GM21528 (cell line): ENCODE data around the gene AGO1.

Source experiments
- ATAC-seq: cut with Tn5 transposase; IDR thresholded peaks from one replicate; pipeline ENCODE4 v1.9.1; 2021; ENCODE audit warnings: mild to moderate bottlenecking, moderate library complexity; ENCODE audit not compliant: unreplicated experiment, low FRiP score

AGO1 gene

DNA sequence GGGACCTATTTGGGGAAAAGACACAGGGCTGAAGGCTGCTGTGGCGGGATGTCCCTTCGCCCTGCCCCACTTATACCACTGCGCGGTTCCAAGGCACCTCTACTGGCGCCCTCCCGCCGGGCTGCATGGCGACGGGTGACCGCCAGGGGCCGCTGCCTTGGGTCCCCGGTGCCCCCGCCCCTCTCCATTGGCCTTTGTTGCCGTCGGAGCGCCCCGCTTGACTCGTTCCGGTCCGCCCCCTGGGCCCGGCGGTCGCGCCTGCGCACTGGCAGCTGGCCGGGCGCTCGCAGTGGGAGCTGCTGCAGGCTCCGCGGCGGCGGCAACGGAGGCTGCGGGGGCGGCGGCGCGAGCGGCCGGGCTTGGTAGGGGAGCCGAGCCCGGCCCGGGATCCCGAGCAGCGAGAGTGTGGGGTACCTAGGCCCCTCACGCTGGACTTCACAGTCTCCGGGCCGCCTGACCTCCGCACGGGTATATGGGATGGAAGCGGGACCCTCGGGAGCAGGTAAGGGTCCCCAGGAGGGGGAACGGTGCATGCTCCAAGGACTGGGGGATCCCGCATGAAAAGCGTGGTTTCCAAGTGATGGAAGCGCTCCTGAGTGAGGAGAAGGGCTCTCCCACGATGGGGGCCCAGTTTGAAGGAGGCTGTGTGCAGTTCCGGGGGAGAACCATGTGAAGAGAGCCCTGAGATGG lies at the start of gene AGO1:
Gene AGO1 (plus strand): TSS at position 265 of the 690 bp plus-strand sequence. CDS start 213 bp downstream, at position 478.
- peak; percentile 87 for ATAC-seq

- no peak for ATAC-seq
Measured at GRCh38 chr1:35833395-35833794, 49.6 kb upstream of the AGO1 start.

GRCh38 chr1:35834218-35834617 lies 48.8 kb upstream of the AGO1 start:
- ATAC-seq, result no peak

- ATAC-seq, result no peak
Measured at GRCh38 chr1:35835398-35835797, 47.6 kb upstream of the AGO1 start.

DNA sequence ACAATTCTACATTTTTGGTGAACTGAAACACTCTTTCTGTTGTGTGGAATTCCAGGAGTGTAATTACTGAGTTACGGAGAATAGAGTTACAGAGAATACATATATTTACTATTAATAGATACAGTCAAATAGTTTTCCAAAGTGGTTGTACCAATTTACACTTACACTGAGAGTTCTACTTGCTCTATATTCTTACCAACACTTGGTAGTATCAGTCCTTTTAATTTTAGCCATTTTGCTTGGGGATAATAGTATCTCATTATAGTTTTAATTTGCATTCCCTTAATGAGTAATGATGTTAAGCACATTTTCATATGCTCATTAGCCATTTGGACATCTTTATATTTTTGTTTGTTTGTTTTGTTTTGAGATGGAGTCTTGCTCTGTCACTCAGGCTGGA lies 46.3 kb upstream of the AGO1 start:
- ATAC-seq, result no peak

DNA sequence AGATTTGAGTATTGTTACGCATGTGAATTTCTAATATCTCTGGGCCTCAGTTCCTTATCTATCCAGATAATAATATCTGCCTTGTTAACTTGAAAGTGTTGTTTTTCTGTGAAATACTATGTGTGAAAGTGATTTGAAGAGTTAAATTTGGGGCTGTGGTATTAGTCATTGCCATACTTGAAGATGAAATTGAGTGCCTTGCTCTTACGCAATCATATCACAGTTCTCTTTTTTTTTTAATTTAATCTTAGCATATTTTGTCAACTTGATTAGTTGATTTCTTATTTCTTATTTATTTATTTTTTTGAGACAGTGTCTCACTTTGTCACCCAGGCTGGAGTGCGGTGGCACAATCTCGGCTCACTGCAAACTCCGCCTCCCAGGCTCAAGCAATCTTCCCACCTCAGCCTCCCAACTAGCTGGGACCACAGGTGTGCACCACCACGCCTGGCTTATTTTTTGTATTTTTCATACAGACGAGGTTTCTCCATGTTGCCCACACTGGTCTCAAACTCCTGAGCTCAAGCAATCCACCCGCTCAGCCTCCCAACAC lies 44.2 kb upstream of the AGO1 start:
- ATAC-seq, result no peak

DNA sequence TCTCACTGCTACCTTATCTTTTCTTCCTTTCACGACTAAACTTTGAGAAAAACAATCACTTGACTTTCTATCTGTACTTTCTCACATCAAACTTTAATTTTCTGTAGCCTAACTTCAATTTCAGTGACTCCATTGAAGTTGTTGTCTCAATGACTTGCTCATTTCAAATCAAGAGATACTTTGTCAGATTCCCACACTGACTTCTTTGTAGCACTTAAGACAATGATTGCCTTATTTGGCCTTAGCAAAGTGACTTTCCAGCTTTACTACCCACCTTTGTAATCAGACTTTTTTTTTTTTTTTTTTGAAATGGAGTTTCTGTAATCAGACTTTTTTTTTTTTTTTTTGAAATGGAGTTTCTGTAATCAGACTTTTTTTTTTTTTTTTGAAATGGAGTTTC lies 38.2 kb upstream of the AGO1 start:
- no peak for ATAC-seq

- no peak for ATAC-seq
Measured at GRCh38 chr1:35845766-35846165, 37.2 kb upstream of the AGO1 start.

GRCh38 chr1:35847935-35848565 lies 35.0 kb upstream of the AGO1 start:
- no peak for ATAC-seq

GRCh38 chr1:35850051-35850450 lies 33.0 kb upstream of the AGO1 start:
- ATAC-seq, result no peak

- ATAC-seq, result no peak
Measured at GRCh38 chr1:35850716-35851115, 32.3 kb upstream of the AGO1 start.

- ATAC-seq, result no peak
Measured at GRCh38 chr1:35851132-35851869, 31.7 kb upstream of the AGO1 start.

- no peak for ATAC-seq
Measured at GRCh38 chr1:35852241-35852640, 30.8 kb upstream of the AGO1 start.

- no peak for ATAC-seq
Measured at GRCh38 chr1:35854989-35855700, 27.9 kb upstream of the AGO1 start.

DNA sequence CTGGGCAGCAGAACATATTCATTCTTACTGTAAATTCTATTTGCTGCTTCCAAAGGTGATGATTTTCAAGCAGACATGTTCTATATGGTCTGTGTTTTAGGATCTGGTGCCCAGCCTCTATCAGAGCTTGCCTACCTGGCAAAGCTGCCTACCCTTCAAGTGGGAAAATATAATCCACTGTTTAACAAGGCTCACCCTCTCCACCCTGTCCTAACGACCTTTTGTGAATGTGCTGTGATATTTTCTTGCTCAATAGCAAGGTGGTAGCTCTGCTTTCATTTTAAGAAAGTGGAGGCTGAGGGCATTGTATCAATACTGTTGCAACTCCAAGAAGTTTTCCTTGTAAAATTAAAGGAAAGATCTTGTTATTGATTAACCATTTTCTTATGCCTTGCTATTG lies 26.0 kb upstream of the AGO1 start:
- ATAC-seq, result no peak

GRCh38 chr1:35857830-35858229 lies 25.2 kb upstream of the AGO1 start:
- no peak for ATAC-seq

DNA sequence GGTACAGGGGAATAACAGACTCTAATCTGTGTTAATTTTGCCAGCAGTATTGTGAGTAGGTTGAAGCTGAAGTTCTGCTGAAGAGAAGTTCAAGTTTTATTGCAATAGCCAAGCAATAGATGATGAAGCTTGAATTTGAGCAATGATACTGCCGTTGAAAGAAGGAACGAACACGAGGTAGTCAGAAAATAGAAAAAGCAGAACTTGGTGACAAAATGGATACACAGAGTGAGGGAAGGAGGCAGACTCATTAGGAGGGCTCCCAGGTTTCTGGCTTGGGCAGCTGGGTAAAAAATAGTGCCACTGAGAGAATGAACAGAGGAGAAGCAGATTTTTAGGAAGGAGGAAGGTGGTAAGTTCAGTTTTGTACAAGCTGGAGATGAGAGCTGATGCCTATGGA lies 22.3 kb upstream of the AGO1 start:
- no peak for ATAC-seq

GRCh38 chr1:35863136-35863535 lies 19.9 kb upstream of the AGO1 start:
- no peak for ATAC-seq

DNA sequence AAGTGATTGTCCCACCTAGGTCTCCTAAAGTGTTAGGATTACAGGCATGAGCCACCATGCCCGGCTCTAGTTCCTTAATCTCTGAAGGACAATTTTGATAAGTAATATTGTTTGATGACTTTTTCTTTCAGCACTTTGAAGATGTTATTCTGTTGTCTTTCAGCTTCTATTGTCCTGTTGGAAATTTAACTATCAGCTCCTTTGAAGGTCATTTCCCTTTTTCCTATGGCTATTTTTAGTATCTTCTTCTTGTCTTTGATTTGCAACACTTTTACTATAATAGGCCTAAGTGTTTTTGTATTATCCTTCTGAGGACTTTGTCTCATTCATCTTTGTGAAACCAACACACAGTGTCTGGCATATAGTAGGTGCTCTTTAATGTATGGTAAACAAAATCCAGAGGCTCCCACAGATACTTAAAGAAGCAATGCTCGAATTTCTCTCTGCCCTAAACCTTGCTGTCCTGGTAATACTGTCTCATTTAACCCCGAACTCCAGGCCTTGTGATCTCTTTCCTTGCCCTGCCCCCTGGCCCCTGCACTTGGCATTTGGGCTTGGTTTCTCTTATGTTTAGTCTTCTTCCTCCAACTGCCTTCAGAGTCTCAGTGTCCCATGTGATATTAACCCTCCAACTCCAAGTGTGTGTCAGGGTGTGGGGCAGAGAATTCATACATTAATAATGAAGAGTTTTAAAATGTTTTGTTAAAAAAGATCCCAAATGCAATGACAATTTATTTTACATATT lies 19.0 kb upstream of the AGO1 start:
- ATAC-seq, result no peak

DNA sequence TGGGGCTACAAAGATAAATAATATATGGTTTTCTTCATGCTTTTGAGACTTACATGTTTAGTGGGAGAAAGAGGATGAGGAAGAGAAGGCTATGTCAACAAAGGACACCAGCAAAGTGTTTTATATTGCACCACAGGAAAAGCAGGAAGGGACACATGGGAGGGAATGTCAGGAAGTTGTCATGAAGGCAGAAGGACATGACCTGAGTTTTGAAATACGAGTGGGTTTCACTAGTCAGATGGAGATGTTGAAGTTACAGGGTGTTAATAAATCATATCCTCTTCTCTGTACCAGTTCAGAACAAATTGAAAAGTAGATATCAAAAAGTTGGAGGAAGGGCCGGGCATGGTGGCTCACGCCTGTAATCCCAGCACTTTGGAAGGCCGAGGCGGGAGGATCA lies 18.2 kb upstream of the AGO1 start:
- ATAC-seq, result no peak
